GM12872 (cell line): ENCODE measurements around the gene HCRT.

Experiments
- CTCF ChIP-seq: IDR thresholded peaks from 3 replicates; pipeline ENCODE4 v1.5.1; 2011; ENCODE audit warnings: low read depth, mild to moderate bottlenecking, low read length, moderate library complexity; ENCODE audit not compliant: insufficient read depth

The HCRT gene

GRCh38 chr17:42221886-42222745, 36.9 kb upstream of the HCRT start:
- peak; percentile 83 for TF ChIP-seq CTCF

- TF ChIP-seq CTCF, result no peak
These were observed 28.9 kb upstream of the HCRT start for GRCh38 chr17:42214156-42214555.

GRCh38 chr17:42212382-42212781, 27.1 kb upstream of the HCRT start:
- TF ChIP-seq CTCF, result no peak

GRCh38 chr17:42210046-42210445, 24.8 kb upstream of the HCRT start:
- TF ChIP-seq CTCF, result no peak

- TF ChIP-seq CTCF, result no peak
These were observed 18.1 kb upstream of the HCRT start for GRCh38 chr17:42203354-42203753.

- no peak for TF ChIP-seq CTCF
These were observed 17.4 kb upstream of the HCRT start for GRCh38 chr17:42202696-42203095.

- no peak for TF ChIP-seq CTCF
These were observed 16.9 kb upstream of the HCRT start for GRCh38 chr17:42202159-42202558.
